Uterus (tissue), 4 donors: ENCODE measurements around the gene CTDP1. TPM values are rescaled to one million over a fixed set of nuclear protein-coding genes. Genes with fewer than 3 reads are reported as not detected.

Experiments
- DNase-seq, 2 donors: peaks; one replicate each; pipeline ENCODE4 v3.0.0-alpha.2; 2019 to 2020
- H3K27ac ChIP-seq, 2 donors: fragments of 200-600 bp; sonication (generic); 1 replicate in 1 of 2; 2 replicates in 1 of 2; pipeline ENCODE4 v1.5.1; 2016 to 2018
- H3K27me3 ChIP-seq, 2 donors: fragments of 200-600 bp; sonication (generic); one replicate each; pipeline ENCODE4 v1.5.1; 2018 to 2019; ENCODE audit warnings: control low read depth in 1 of 2
- H3K36me3 ChIP-seq, 2 donors: fragments of 200-600 bp; sonication (generic); one replicate each; pipeline ENCODE4 v1.5.1; 2019; ENCODE audit warnings: control low read depth in 1 of 2
- H3K4me1 ChIP-seq, 2 donors: fragments of 200-600 bp; sonication (generic); one replicate each; pipeline ENCODE4 v1.5.1; 2018 to 2019; ENCODE audit warnings: control low read depth in 1 of 2
- H3K4me3 ChIP-seq, 2 donors: fragments of 200-600 bp; sonication (generic); 1 replicate in 1 of 2; 2 replicates in 1 of 2; pipeline ENCODE4 v1.5.1; 2018 to 2019; ENCODE audit warnings: mild to moderate bottlenecking in 1 of 2
- H3K9me3 ChIP-seq, 2 donors: fragments of 200-600 bp; sonication (generic); one replicate each; pipeline ENCODE4 v1.5.1; 2019; ENCODE audit warnings: control low read depth in 1 of 2
- POLR2A ChIP-seq, 2 donors: fragments of 450-650 bp; IDR thresholded peaks; one replicate each; pipeline ENCODE4 v1.6.1; 2016; ENCODE audit warnings: antibody characterized with exemption in 2 of 2, mild to moderate bottlenecking in 1 of 2, moderate library complexity in 1 of 2
- intact Hi-C: fragments of 100-400 bp; cut with DNase I; formaldehyde crosslinking; loops from one replicate; pipeline ENCODE4 v1.15.1; 2023; ENCODE audit warnings: low total_unique reads
- total RNA-seq, 4 donors: library from RNA; depleted of rRNA in 3 of 4; stranded (reverse); fragments of >200 nt in 3 of 4; gene quantifications; one replicate each; pipeline versions ENCODE4 v1.1.0 to v1.2.4, GENCODE V29; 2014 to 2023
- TF ChIP-seq, protein P1 (sequence below), 4 experiments: fragments of 200-600 bp in 2 of 4; fragments of 450-650 bp in 2 of 4; sonication (generic) in 2 of 4; IDR thresholded peaks; one replicate each; pipeline ENCODE4 v1.5.1; 2016 to 2019; ENCODE audit warnings: antibody characterized with exemption in 4 of 4, mild to moderate bottlenecking in 2 of 4, moderate library complexity in 1 of 4
- donor health status: DM: yes; HTN: yes; CAD: no.

The CTDP1 gene
- total RNA-seq, 4 donors from 2014 or later = 6.2 to 22.5 (median 20.4) TPM

DNA sequence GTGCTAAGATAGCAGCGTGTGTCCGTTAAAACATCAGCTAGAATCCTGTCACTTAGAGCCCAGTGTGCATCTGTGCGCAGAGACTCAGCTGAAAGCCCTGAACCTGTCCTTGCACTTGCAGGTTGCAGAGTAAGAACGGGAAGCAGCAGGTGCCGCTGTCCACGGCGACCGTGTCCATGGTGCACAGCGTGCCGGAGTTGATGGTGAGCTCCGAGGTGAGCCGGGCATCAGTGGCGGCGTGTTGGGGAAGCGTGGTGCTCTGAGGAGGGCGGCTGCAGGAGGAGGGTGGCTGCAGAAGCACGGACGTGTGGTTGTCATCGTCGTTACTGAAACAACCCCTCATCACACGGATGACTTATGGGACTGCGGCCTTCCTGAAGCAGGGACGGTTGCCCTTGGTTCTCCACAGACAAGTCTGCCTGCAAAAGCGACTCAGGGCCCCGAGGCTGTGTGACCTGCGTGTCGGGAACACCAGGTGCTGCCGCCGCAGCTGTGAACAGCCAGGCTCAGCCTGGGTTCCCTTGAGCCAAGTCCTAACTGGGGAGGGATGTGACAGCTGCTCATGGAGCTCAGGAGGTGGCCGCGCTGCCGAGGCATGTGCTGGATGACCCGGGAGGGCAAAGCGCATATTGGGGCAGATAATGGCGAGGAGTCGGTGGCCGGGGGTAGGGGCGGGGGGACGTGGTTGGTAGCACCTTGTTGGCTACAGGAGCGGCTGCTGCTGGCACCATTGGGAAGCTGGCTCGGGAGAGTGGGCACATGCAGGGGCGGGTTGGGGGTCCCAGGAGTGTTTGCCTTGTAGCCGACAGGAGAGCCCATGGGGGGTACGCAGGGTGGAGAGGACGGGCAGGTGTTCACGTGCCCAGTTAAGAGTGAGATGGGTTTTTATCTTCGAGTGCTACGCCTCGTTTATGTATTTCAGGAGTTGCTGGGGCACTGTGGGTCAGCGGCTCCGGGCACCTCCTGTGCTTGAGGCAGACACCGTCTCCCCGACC lies 16.6 kb downstream of the CTDP1 start:
- no peak for TF ChIP-seq POLR2A (IDR thresholded peaks at IDR 0.05)
- TF ChIP-seq, protein P1, sequence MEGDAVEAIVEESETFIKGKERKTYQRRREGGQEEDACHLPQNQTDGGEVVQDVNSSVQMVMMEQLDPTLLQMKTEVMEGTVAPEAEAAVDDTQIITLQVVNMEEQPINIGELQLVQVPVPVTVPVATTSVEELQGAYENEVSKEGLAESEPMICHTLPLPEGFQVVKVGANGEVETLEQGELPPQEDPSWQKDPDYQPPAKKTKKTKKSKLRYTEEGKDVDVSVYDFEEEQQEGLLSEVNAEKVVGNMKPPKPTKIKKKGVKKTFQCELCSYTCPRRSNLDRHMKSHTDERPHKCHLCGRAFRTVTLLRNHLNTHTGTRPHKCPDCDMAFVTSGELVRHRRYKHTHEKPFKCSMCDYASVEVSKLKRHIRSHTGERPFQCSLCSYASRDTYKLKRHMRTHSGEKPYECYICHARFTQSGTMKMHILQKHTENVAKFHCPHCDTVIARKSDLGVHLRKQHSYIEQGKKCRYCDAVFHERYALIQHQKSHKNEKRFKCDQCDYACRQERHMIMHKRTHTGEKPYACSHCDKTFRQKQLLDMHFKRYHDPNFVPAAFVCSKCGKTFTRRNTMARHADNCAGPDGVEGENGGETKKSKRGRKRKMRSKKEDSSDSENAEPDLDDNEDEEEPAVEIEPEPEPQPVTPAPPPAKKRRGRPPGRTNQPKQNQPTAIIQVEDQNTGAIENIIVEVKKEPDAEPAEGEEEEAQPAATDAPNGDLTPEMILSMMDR (IDR thresholded peaks at IDR 0.05) = no peak
- no peaks in the 10 kb centered on the region for H3K27me3 ChIP-seq
- no peaks in the 10 kb centered on the region for H3K36me3 ChIP-seq

DNA sequence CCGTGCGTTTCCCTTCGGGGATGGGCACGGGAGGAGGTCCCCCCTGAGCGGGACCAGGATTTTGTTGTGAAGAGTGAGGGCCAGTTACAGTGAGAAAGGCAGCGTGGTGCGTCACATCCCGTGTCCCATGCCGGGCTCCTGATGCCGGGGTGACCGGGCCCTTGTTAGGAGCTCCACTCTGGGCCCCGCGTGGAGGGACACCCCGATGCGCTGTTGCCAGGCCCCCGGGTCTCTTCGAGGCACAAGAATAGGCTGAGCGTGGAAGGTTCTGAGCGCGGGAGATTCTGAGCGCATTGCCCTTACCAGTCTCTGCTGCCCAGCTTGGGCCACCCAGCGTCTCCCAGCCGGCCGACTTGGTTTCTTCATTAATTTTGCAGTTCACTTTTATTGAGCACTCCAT lies 17.6 kb downstream of the CTDP1 start:
- Histone ChIP-seq H3K4me3 (no peak overlapping the region), H3K36me3 (no peaks in the 10 kb centered on the region), H3K9me3 (no peaks in the 10 kb centered on the region), H3K4me1 (no peaks in the 10 kb centered on the region), H3K27me3 (no peaks in the 10 kb centered on the region), H3K27ac (no peak overlapping the region)
- TF ChIP-seq, protein P1 (IDR thresholded peaks at IDR 0.05) = no peak
- TF ChIP-seq POLR2A (IDR thresholded peaks at IDR 0.05) = no peak
- DNase-seq = no peak
- intact Hi-C loops = no loop called here

More for the DNA sequence above, 16.6 kb downstream of the CTDP1 start:
- H3K9me3 ChIP-seq = no peaks in the 10 kb centered on the region
- intact Hi-C loops = no loop called here
- H3K4me1 ChIP-seq = no peaks in the 10 kb centered on the region
- DNase-seq = no peak
- no peak overlapping the region for H3K27ac ChIP-seq
- H3K4me3 ChIP-seq = no peak overlapping the region

DNA sequence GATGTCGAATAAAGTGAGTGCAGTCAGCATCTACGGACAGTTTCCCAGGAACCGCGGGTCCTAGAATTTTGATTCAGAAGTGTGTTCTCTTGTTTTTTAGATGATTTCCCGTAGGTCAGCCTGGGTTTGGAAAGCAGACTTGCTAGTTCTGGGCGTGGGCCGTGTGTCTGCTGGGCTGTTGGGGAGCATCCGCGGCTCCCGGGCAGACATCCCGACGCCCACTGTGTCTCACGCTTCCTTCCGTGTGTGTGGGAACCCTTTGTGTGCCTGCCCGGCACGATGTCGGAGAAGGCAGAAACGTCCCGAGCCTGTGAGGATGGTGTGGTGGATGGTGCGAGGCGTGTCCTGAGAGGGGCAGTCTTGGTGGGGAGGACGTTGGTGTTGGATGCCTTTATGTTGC lies 18.4 kb downstream of the CTDP1 start:
- no peak for TF ChIP-seq POLR2A (IDR thresholded peaks at IDR 0.05)
- TF ChIP-seq, protein P1 (IDR thresholded peaks at IDR 0.05) = no peak
- Histone ChIP-seq H3K36me3 (no peaks in the 10 kb centered on the region), H3K27ac (no peak overlapping the region), H3K4me3 (no peak overlapping the region), H3K4me1 (no peaks in the 10 kb centered on the region), H3K27me3 (no peaks in the 10 kb centered on the region), H3K9me3 (no peaks in the 10 kb centered on the region)
- intact Hi-C loops = no loop called here
- no peak for DNase-seq

DNA sequence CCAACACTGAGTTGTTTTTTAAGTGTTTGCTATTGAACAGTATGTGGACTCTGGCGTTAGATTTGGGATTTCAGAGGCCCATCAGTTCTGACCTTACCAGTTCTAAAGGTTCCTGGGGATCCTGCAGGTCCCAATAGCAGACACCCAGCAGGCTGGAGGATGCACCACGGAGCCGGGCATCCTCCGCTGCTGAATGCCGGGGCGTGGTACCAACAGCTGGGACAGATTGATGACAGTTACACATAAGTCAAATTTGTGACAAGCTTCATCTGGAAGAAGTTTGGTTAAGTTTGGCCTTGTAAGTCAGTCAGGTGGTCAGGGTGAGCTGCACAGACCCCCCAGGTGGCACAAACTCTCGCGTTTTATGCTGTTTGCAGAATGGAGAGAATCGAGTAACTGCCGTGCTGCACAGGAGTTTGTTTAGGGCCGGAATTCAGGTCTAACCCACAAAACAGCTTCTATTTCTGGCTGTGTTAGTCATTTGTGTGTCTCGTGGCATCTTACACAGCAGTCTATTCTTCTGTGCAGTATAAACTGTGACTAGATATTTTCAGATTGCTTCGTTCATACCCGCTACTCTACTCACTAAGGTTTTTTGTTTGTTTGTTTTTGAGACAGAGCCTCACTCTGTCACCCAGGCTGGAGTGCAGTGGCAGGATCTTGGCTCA lies 19.2 kb downstream of the CTDP1 start:
- TF ChIP-seq POLR2A (IDR thresholded peaks at IDR 0.05) = no peak
- H3K4me1 ChIP-seq = no peaks in the 10 kb centered on the region
- H3K36me3 ChIP-seq = no peaks in the 10 kb centered on the region
- DNase-seq = no peak
- no peaks in the 10 kb centered on the region for H3K9me3 ChIP-seq
- intact Hi-C loops = no loop called here
- no peak overlapping the region for H3K4me3 ChIP-seq
- H3K27me3 ChIP-seq = no peaks in the 10 kb centered on the region
- H3K27ac ChIP-seq = no peak overlapping the region

DNA sequence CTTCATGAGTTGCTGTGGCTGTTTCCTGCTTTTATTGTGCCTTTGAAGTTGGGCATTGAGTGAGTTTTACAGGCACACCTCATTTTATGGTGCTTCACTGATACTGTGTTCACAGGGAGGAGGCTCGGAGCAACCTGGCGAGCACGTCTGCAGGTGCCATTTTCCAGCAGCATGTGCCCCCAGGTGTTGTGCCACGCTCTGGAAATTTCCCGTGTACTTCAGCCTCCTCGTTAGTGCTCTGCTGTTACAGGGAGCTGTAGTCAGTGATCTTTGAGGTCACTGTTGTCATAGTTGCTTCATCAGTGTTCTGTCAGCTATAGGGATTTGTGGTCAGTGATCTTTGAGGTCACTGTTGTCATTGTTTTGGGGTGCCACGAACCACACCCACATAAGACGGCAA lies 20.1 kb downstream of the CTDP1 start:
- Histone ChIP-seq H3K4me1 (no peaks in the 10 kb centered on the region), H3K27ac (no peak overlapping the region), H3K9me3 (no peaks in the 10 kb centered on the region), H3K4me3 (no peak overlapping the region), H3K27me3 (no peaks in the 10 kb centered on the region), H3K36me3 (no peaks in the 10 kb centered on the region)
- TF ChIP-seq, protein P1 (IDR thresholded peaks at IDR 0.05) = no peak
- no peak for TF ChIP-seq POLR2A (IDR thresholded peaks at IDR 0.05)
- DNase-seq = no peak
- intact Hi-C loops = no loop called here
